Subcutaneous adipose tissue (tissue), 4 donors: Measurements from ENCODE around the gene OTUD6A. TPM values are rescaled to one million over a fixed set of nuclear protein-coding genes. Genes with fewer than 3 reads are reported as not detected.

Experiments used
- total RNA-seq, 4 donors: library from RNA; depleted of rRNA; stranded (reverse); fragments of >200 nt; gene quantifications; one replicate each; pipeline ENCODE4 v1.1.0, GENCODE V29; 2016
- TF ChIP-seq, protein P1 (sequence below): fragments of 450-650 bp; IDR thresholded peaks from one replicate; pipeline ENCODE4 v1.5.1; 2016; ENCODE audit warnings: low read depth, mild to moderate bottlenecking, control low read depth, antibody characterized with exemption, moderate library complexity

OTUD6A gene
- total RNA-seq, 4 donors from 2014 or later: not detected

DNA sequence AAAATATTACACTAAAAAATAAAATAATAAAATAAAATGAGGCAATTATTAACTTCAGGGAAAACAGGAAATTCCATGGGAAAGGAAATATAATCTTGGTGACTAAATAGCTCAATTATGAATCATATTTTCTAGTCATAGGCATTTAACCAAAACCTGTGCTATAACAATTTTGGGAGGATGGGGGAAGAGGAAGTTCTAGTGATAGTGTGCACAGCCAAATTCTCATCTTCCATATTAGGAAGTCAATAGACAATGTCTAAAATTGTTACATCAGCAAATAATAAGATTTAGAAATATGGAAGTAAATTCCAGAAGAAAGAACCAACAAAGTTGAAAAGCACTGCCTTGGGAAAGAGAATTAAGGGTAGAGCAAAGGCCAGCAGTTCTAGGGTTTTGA, 15.3 kb upstream of the OTUD6A start:
- TF ChIP-seq, protein P1, sequence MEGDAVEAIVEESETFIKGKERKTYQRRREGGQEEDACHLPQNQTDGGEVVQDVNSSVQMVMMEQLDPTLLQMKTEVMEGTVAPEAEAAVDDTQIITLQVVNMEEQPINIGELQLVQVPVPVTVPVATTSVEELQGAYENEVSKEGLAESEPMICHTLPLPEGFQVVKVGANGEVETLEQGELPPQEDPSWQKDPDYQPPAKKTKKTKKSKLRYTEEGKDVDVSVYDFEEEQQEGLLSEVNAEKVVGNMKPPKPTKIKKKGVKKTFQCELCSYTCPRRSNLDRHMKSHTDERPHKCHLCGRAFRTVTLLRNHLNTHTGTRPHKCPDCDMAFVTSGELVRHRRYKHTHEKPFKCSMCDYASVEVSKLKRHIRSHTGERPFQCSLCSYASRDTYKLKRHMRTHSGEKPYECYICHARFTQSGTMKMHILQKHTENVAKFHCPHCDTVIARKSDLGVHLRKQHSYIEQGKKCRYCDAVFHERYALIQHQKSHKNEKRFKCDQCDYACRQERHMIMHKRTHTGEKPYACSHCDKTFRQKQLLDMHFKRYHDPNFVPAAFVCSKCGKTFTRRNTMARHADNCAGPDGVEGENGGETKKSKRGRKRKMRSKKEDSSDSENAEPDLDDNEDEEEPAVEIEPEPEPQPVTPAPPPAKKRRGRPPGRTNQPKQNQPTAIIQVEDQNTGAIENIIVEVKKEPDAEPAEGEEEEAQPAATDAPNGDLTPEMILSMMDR: no peak

DNA sequence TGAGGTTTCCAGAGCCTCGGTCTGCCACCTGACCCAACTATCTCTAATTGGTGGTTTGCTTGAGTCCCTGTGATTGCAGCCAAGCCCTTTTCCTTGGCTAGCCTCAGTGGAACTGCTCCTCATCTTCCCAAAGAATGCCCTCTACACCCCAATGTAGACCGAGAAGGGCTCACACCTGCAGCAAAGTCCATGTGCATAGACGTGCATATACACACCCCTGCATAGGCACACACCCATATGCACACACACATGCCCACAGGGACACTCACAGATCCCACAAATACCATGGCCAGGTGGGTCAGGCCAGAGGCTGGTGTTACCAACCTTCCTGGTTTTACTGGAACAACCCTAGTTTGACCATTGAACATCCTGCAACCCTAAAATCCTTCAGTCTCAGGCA, 12.9 kb upstream of the OTUD6A start:
- TF ChIP-seq, protein P1: no peak

DNA sequence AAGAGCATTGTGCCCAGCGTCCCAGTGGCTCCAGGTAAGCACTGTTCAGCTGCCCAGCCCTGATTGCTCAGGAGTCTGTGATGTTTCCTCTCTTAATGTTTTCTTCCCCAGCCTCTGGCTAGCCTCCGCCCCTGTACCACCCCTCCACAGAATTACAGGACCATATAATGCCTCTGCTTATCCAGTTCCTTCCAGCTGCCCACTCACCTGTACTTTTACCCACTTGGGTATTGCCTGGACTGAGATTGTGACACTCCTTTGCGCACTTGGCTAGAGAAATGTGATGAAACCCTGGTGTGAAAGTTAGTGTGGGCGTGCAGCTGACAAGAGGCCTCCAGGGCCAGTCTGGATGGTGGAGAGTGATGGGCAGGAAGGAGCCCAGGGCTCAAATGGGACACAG, 12.3 kb upstream of the OTUD6A start, which contains the start of gene AWAT2:
Gene AWAT2 (minus strand): TSS at position 14 of the 400 bp plus-strand sequence. CDS start 6 bp downstream, at position 8.
- TF ChIP-seq, protein P1: no peak

GRCh38 chrX:70052895-70053615, 9.2 kb upstream of the OTUD6A start:
- TF ChIP-seq, protein P1: no peak

DNA sequence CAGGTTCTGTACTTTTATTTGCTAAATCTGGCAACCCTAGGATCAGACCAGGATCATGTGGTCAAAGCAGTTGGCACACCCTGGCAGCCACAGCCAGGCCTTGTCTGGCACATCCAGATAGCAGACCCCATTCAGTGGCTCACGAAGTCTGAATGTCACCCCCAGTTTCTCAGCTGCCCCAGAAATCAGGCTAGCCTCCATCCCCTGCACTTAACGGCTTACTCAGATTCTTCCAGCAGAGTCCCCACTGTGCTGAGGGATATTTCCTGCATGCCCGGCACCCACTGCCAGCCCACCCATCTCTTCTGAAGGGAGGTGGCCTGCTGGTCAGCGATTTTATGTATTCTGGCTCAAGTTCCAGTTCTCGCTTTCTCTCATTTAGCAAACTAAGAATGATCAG, 7.9 kb upstream of the OTUD6A start:
- TF ChIP-seq, protein P1: no peak

DNA sequence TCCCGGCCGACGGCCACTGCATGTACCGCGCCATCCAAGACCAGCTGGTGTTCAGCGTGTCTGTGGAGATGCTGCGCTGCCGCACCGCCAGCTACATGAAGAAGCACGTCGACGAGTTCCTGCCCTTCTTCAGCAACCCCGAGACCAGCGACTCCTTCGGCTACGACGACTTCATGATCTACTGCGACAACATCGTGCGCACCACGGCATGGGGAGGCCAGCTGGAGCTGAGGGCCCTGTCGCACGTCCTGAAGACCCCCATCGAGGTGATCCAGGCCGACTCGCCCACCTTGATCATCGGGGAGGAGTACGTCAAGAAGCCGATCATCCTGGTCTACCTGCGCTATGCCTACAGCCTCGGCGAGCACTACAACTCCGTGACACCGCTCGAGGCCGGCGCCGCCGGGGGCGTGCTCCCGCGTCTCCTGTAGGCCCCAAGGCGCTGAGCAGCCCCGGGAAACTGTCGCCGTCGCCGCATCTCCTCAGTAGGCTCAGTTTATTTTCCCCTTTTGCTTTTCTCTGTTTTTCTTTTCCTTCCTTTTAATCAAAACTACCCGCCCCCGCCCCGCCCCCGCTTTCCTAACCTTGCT, 799 bp downstream of the OTUD6A start:
- TF ChIP-seq, protein P1: no peak

- TF ChIP-seq, protein P1: no peak
Observed at GRCh38 chrX:70066646-70067045, 4.4 kb downstream of the OTUD6A start.
